Loucy (cell line): ENCODE results near the gene THY1.

Experiments
- H2AFZ ChIP-seq: fragments of 200-600 bp; sonication (generic); 2 replicates; pipeline ENCODE4 v1.6.0; 2016; ENCODE audit warnings: antibody characterized with exemption, mild to moderate bottlenecking, low read length, moderate library complexity
- H3F3A ChIP-seq: fragments of 200-600 bp; 2 replicates; pipeline ENCODE4 v1.6.0; 2016; ENCODE audit warnings: antibody characterized with exemption, low read depth, mild to moderate bottlenecking
- H3K27me3 ChIP-seq: fragments of 200-600 bp; sonication (generic); 2 replicates; pipeline ENCODE4 v1.6.1; 2014; ENCODE audit warnings: low read length, mild to moderate bottlenecking; ENCODE audit not compliant: insufficient read depth, poor library complexity, severe bottlenecking
- H3K36me3 ChIP-seq: fragments of 200-600 bp; sonication (generic); 2 replicates; pipeline ENCODE4 v1.6.1; 2016; ENCODE audit warnings: low read length; ENCODE audit not compliant: insufficient read depth
- H3K4me1 ChIP-seq: fragments of 200-600 bp; sonication (generic); 2 replicates; pipeline ENCODE4 v1.5.1; 2014; ENCODE audit warnings: low read length, mild to moderate bottlenecking; ENCODE audit not compliant: insufficient read depth, poor library complexity, severe bottlenecking
- H3K4me2 ChIP-seq: fragments of 200-600 bp; sonication (generic); 2 replicates; pipeline ENCODE4 v1.6.0; 2014; ENCODE audit warnings: antibody characterized with exemption, low read length, low read depth, mild to moderate bottlenecking; ENCODE audit not compliant: poor library complexity, severe bottlenecking
- H3K4me3 ChIP-seq: fragments of 200-600 bp; sonication (generic); 2 replicates; pipeline ENCODE4 v1.5.1; 2014; ENCODE audit warnings: low read length, mild to moderate bottlenecking, mixed read lengths; ENCODE audit not compliant: poor library complexity, severe bottlenecking
- H3K79me2 ChIP-seq: fragments of 200-600 bp; sonication (generic); 2 replicates; pipeline ENCODE4 v1.6.1; 2014; ENCODE audit warnings: low read length; ENCODE audit not compliant: insufficient read depth
- H3K9ac ChIP-seq: fragments of 200-600 bp; sonication (generic); 2 replicates; pipeline ENCODE4 v1.6.0; 2014; ENCODE audit warnings: mild to moderate bottlenecking, low read depth, low read length, moderate library complexity; ENCODE audit not compliant: poor library complexity, severe bottlenecking
- H3K9me2 ChIP-seq: fragments of 200-600 bp; sonication (generic); replicated peaks from 2 replicates; pipeline ENCODE4 v1.6.1; 2016; ENCODE audit warnings: low read depth, low read length, mixed read lengths
- H3K9me3 ChIP-seq: fragments of 200-600 bp; sonication (generic); 2 replicates; pipeline ENCODE4 v1.6.1; 2014; ENCODE audit warnings: mild to moderate bottlenecking, antibody characterized with exemption, low read length, low read depth; ENCODE audit not compliant: insufficient read depth
- H4K20me1 ChIP-seq: fragments of 200-600 bp; sonication (generic); 2 replicates; pipeline ENCODE4 v1.6.0; 2014; ENCODE audit warnings: antibody characterized with exemption, low read length, mild to moderate bottlenecking; ENCODE audit not compliant: insufficient read depth, poor library complexity, severe bottlenecking
- EZH2phosphoT487 ChIP-seq: fragments of 200-600 bp; IDR thresholded peaks from 2 replicates; pipeline ENCODE4 v1.6.1; 2018; ENCODE audit warnings: antibody characterized with exemption, mild to moderate bottlenecking, moderate library complexity, borderline replicate concordance
- TF ChIP-seq, protein P1 (sequence below): fragments of 200-600 bp; sonication (generic); conservative IDR thresholded peaks from 2 replicates; pipeline ENCODE4 v1.5.1; 2014; ENCODE audit warnings: mild to moderate bottlenecking, antibody characterized with exemption, low read length

The THY1 gene

GRCh38 chr11:119431523-119431922 lies 8.6 kb upstream of the THY1 start:
- Histone ChIP-seq H3F3A (no peaks in the 10 kb centered on the region), H3K9ac (no peak overlapping the region), H3K9me3 (no peaks in the 10 kb centered on the region), H3K4me3 (no peak overlapping the region), H3K79me2 (no peaks in the 10 kb centered on the region), H2AFZ (no peak overlapping the region), H3K4me2 (no peak overlapping the region), H4K20me1 (no peaks in the 10 kb centered on the region), H3K36me3 (no peaks in the 10 kb centered on the region), H3K27me3 (no peaks in the 10 kb centered on the region), H3K4me1 (peaks cover 14% of the 10 kb centered on the region), H3K9me2 (no peaks in the 10 kb centered on the region)
- no peak for TF ChIP-seq EZH2phosphoT487
- TF ChIP-seq, protein P1, sequence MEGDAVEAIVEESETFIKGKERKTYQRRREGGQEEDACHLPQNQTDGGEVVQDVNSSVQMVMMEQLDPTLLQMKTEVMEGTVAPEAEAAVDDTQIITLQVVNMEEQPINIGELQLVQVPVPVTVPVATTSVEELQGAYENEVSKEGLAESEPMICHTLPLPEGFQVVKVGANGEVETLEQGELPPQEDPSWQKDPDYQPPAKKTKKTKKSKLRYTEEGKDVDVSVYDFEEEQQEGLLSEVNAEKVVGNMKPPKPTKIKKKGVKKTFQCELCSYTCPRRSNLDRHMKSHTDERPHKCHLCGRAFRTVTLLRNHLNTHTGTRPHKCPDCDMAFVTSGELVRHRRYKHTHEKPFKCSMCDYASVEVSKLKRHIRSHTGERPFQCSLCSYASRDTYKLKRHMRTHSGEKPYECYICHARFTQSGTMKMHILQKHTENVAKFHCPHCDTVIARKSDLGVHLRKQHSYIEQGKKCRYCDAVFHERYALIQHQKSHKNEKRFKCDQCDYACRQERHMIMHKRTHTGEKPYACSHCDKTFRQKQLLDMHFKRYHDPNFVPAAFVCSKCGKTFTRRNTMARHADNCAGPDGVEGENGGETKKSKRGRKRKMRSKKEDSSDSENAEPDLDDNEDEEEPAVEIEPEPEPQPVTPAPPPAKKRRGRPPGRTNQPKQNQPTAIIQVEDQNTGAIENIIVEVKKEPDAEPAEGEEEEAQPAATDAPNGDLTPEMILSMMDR: no peak

DNA sequence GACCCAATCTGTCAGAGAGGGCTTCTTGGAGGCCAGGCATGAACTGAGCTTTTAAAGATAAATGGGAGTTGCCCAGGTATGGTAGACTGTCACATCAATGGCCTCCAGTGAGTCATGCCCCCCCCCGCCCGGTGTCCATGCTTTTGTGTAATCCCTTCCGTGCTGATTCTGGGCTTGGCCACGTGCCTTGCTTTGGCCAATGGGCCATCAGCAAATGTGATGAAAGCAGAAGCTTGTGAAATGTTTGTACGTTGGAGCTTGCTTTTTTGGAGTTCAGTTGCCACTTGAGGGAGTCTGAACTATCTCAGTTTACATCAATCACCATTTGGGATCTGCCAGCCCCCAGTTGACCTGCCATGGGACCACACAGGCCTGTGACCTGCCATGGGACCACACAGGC lies 4.3 kb upstream of the THY1 start:
- TF ChIP-seq, protein P1: no peak
- no peak for TF ChIP-seq EZH2phosphoT487
- Histone ChIP-seq H3K9ac (no peak overlapping the region), H3K4me3 (no peak overlapping the region), H3K4me2 (no peak overlapping the region), H3K27me3 (no peaks in the 10 kb centered on the region), H2AFZ (no peak overlapping the region), H4K20me1 (no peaks in the 10 kb centered on the region), H3F3A (no peaks in the 10 kb centered on the region), H3K9me2 (no peaks in the 10 kb centered on the region), H3K4me1 (no peaks in the 10 kb centered on the region), H3K79me2 (no peaks in the 10 kb centered on the region), H3K9me3 (no peaks in the 10 kb centered on the region), H3K36me3 (no peaks in the 10 kb centered on the region)

DNA sequence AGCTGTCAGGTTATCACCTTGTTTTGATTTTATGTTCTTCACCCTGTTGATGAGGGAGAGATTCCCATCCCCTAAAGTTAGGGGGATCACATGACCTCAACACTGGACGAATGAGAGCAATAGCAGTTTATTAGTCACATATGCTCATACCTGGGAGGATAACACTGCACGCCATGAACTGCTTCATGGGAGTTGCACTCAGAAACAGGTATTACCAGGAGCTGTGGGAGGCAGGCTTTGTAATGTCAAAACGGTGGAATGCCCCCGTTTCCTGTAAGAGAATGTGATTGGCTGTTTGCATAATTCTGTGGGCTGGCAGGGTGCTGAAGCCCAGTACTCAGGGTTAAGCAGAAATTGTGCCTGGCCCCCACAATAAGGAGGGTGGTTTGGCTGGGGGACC lies 3.2 kb upstream of the THY1 start:
- Histone ChIP-seq H3K9ac (no peak overlapping the region), H2AFZ (no peak overlapping the region), H3K36me3 (no peaks in the 10 kb centered on the region), H3K79me2 (no peaks in the 10 kb centered on the region), H3K9me3 (no peaks in the 10 kb centered on the region), H3K4me2 (no peak overlapping the region), H3K4me1 (no peaks in the 10 kb centered on the region), H3K4me3 (no peak overlapping the region), H4K20me1 (no peaks in the 10 kb centered on the region), H3K27me3 (no peaks in the 10 kb centered on the region), H3K9me2 (no peaks in the 10 kb centered on the region), H3F3A (no peaks in the 10 kb centered on the region)
- no peak for TF ChIP-seq EZH2phosphoT487
- TF ChIP-seq, protein P1: no peak
